GM19035 (cell line): ENCODE measurements around the gene ANKH.

Experiments
- ATAC-seq: cut with Tn5 transposase; IDR thresholded peaks from one replicate; pipeline ENCODE4 v1.9.1; 2021; ENCODE audit not compliant: unreplicated experiment

The ANKH gene

DNA sequence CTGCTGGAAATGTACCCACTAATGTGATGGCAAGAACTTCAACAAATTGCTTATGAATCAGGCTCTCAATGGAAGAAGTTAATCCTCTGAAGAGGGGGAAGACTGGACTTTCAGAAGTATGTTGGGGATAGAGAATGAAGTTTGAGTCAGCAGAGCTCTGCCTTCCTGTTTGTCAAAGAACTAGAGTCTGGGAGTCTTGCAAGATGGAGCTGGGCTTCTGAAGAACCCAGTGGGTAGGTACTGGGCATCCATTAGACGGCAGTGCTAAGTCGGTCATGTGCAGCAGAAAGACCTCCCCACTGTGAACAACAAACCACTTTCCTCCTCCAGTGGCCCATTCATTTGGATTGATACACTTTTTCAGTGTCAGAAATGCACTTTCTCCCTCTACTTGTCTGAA lies 172.4 kb downstream of the ANKH start:
- ATAC-seq, result no peak

DNA sequence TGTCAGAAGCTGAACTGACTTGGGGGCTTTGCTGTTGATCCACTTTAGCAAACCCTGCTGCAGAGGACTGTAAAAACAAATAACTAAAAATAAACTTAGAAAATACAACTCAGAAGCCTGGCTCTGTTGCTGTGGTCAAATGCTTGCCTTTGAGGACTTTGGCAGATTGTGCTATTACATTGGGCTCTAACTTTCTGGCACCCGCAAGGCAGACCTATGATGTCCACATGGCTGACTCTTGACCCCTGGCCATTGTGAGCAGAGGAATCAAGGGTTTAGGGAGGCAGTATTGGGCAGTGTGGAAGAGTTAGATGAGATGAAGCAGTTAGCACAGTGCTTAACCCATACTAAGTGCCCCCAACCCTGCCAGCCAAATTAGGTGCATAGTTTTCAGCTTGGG lies 173.1 kb downstream of the ANKH start:
- ATAC-seq, result no peak

- no peak for ATAC-seq
Measured at GRCh38 chr5:14696851-14697250, 174.7 kb downstream of the ANKH start.

- ATAC-seq, result no peak
Measured at GRCh38 chr5:14696057-14696456, 175.5 kb downstream of the ANKH start.

DNA sequence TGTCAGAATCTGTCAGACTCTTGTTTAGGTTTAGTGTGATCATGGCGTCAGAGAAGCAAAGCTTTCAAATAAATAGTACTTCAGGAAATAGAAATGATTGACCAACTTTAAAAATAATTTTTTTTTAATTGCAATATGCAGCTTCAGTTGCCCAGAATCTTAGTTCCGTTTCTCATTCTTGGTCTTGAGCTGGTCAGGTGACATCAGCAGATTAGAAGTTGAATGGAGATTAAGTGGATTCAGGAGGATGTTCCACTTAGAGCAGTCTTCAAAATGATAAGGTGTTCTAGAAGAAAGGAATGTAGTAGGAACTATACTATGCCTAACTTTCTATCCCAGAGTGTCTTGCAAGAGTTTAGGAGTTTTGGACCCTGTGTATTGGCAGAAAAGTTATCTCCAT lies 176.4 kb downstream of the ANKH start:
- ATAC-seq, result no peak

- ATAC-seq, result no peak
Measured at GRCh38 chr5:14693070-14693469, 178.5 kb downstream of the ANKH start.

- ATAC-seq, result no peak
Measured at GRCh38 chr5:14687023-14687665, 184.4 kb downstream of the ANKH start.

DNA sequence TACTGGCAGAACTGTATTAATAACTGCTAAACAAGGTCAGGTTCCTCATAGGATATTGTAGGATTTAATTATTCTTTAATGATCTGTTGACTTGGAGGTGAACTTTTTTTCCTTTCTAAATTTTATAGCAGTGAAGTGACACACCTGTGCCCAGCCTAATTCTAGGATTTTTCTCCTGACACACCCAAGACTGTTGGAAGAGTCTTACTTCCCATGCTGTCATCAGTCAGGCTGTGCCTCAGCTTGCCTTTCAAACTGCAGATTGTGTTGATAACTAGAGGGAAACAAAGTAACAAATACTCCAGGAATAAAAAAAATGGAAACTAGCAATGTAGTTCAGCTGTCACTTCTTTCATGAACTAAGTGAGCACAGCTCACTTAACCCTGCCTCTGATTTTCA lies 185.1 kb downstream of the ANKH start:
- ATAC-seq, result no peak

- peak; percentile 90 for ATAC-seq
Measured at GRCh38 chr5:14685757-14686156, 185.8 kb downstream of the ANKH start.

DNA sequence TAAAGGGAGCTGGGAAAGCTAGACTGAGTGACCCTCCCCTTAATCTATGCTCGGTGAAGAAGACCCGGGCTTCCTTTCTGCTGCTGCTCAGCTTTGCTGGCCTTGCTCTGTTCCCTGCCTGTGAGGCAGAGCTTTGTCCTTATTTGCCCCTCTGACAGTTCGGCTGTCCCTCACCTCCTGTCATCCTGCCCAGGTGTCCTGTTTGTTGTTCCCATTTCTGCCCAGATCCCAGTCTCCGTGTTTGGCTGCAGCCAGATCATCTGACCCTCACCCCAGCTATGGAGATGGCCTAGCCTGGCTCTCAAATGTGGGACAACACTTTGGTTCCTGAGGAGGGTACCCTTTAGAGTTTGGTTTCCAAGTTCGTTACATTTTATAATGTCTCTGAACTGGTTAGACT lies 186.8 kb downstream of the ANKH start:
- no peak for ATAC-seq

GRCh38 chr5:14683906-14684455 lies 187.6 kb downstream of the ANKH start:
- ATAC-seq, result no peak

- no peak for ATAC-seq
Measured at GRCh38 chr5:14681236-14681752, 190.3 kb downstream of the ANKH start.

DNA sequence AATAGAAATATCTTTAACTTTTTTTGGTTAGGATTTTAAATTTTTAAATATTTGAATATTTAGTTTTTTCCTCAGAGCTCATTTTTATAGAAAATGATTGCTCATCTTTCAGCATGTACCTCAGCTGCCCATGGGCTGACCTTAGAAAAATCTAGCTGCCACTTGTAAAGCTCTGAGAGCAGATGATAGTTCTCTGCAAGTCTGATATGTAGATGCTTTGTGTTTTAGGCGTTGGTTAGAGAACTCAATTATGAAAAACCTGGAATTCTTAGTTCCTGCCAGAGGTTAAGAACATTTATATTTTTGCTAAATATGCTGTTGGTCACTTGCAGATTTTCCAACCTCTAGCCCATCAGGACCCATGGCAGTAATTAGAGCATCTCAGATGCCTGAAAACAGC lies 192.0 kb downstream of the ANKH start:
- no peak for ATAC-seq

DNA sequence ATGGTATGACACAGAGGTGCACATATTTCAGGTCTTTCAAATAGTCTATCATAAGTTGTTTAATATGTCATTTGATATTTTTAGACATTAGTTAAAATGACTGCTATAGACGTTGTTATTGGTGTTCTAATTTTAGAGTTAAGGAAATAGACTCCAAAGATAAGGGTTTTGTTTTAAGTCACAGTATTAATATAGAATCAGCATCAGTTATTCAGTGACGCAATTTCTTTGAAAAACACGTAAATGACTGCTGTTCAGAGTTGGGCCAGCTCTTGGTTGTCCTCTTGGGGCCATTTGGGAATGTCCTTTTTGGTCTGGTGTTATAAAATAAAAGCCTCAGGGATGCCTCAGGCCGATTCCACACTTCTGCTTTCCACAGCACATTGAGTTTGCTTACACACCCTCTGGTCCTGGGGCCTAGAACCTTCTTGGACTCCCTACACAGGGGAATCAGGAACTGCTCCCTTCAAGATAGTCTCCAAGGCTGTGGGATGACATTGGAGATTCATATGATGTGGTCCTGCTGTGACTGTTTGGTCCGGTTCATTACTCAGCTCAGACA lies 192.7 kb downstream of the ANKH start:
- ATAC-seq, result no peak

- ATAC-seq, result peak; percentile 41
Measured at GRCh38 chr5:14676320-14676719, 195.3 kb downstream of the ANKH start.

DNA sequence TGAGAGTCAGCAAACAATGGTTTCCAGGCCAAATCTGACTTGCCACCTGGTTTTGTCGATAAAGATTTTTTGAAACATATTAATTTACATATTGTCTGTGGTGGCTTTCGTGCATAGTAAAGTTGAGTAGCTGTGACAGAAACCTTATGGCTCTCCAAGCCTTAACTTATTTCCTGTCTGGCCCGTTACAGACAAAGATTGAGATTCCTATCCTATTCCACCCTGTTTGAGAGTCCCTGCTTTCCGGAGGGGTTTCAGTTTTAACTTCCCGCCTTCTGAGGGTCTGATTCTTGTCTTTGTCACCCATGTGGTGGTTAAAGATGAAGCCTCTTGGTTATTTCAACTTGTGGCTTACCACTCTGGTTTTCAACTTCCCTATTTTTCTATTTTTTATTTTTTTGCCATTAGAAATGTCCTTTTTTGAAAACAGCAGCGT lies 195.7 kb downstream of the ANKH start:
- peak; percentile 46 for ATAC-seq

- ATAC-seq, result peak; percentile 5
Measured at GRCh38 chr5:14674983-14675854, 196.4 kb downstream of the ANKH start.

GRCh38 chr5:14673443-14673842 lies 198.1 kb downstream of the ANKH start:
- ATAC-seq, result no peak

- no peak for ATAC-seq
Measured at GRCh38 chr5:14672484-14673394, 198.8 kb downstream of the ANKH start.

DNA sequence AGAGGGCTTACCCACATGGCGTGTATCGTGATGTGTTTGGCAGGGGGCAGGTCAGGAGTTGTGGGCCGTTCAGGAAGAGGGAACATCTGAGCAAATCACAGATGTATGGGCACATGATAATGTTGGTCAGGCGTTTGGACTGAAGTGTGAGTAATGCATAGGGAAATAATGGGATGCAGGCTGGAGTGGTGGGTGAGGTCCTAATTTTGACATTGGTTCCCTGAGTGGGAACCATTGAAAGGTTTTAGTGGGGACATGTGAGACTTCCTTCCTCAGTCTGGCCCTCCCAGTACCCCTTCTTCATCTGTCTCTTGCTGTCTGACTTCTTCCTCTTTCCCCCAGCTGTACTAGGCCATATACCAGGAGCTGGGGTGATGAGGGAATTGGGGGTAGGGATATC lies 199.5 kb downstream of the ANKH start:
- ATAC-seq, result no peak

DNA sequence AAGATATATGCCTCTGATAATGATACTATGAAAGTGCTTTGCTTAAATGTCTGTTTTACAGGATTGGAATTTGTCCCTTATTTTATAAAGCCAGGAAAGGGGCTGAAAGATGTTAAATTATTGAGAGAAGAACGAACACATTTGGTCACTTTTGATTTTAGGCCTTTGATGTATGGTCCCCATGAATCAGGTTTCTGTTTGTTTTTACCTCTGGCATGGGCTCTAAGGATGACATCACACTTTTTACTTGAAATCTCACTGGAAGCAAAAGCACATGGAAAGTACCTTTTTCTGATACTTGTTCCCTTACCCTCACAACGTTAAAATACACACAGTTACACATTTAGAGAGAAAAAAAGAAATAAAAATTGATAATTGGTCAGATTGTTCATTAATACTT lies 200.2 kb downstream of the ANKH start:
- peak; percentile 29 for ATAC-seq
